IPS-11a (cell line): ENCODE results near the gene SVOPL.

Experiments
- H3K4me3 ChIP-seq: one replicate; pipeline ENCODE4 v1.5.1; 2013; ENCODE audit warnings: low read depth, low read length, control low read depth

The SVOPL gene

GRCh38 chr7:138608275-138608674, 92.9 kb downstream of the SVOPL start:
- H3K4me3 ChIP-seq, result no peak overlapping the region

GRCh38 chr7:138607216-138608126, 93.7 kb downstream of the SVOPL start:
- H3K4me3 ChIP-seq, result no peak overlapping the region

- no peak overlapping the region for H3K4me3 ChIP-seq
These were observed 94.9 kb downstream of the SVOPL start for GRCh38 chr7:138606236-138606635.

GRCh38 chr7:138603549-138604318, 97.4 kb downstream of the SVOPL start:
- no peak overlapping the region for H3K4me3 ChIP-seq

GRCh38 chr7:138602451-138602850, 98.7 kb downstream of the SVOPL start:
- no peak overlapping the region for H3K4me3 ChIP-seq

- no peak overlapping the region for H3K4me3 ChIP-seq
These were observed 105.7 kb downstream of the SVOPL start for GRCh38 chr7:138595454-138595853.

GRCh38 chr7:138590154-138590553, 111.0 kb downstream of the SVOPL start:
- H3K4me3 ChIP-seq, result no peak overlapping the region

GRCh38 chr7:138588986-138589385, 112.2 kb downstream of the SVOPL start:
- no peak overlapping the region for H3K4me3 ChIP-seq

- no peak overlapping the region for H3K4me3 ChIP-seq
These were observed 113.7 kb downstream of the SVOPL start for GRCh38 chr7:138587485-138587884.

GRCh38 chr7:138585283-138585993, 115.7 kb downstream of the SVOPL start:
- H3K4me3 ChIP-seq, result no peak overlapping the region

GRCh38 chr7:138584696-138585095, 116.5 kb downstream of the SVOPL start:
- H3K4me3 ChIP-seq, result no peak overlapping the region

GRCh38 chr7:138584283-138584682, 116.9 kb downstream of the SVOPL start:
- H3K4me3 ChIP-seq, result no peak overlapping the region

- no peak overlapping the region for H3K4me3 ChIP-seq
These were observed 120.1 kb downstream of the SVOPL start for GRCh38 chr7:138581065-138581464.

GRCh38 chr7:138579671-138580070, 121.5 kb downstream of the SVOPL start:
- no peak overlapping the region for H3K4me3 ChIP-seq

- H3K4me3 ChIP-seq, result no peak overlapping the region
These were observed 122.0 kb downstream of the SVOPL start for GRCh38 chr7:138579136-138579535.

GRCh38 chr7:138575897-138576428, 125.2 kb downstream of the SVOPL start:
- no peak overlapping the region for H3K4me3 ChIP-seq

GRCh38 chr7:138573741-138574140, 127.4 kb downstream of the SVOPL start:
- H3K4me3 ChIP-seq, result no peak overlapping the region

- H3K4me3 ChIP-seq, result no peak overlapping the region
These were observed 130.4 kb downstream of the SVOPL start for GRCh38 chr7:138570715-138571114.

GRCh38 chr7:138569418-138569817, 131.7 kb downstream of the SVOPL start:
- no peak overlapping the region for H3K4me3 ChIP-seq

GRCh38 chr7:138568655-138569054, 132.5 kb downstream of the SVOPL start:
- H3K4me3 ChIP-seq, result no peak overlapping the region

GRCh38 chr7:138565451-138566114, 135.6 kb downstream of the SVOPL start:
- H3K4me3 ChIP-seq, result no peak overlapping the region
